Measurements from ENCODE around the gene CACNA1E.

CACNA1E gene

GRCh38 chr1:181618559-181618958, 135.2 kb downstream of the CACNA1E start:
- TF ChIP-seq, protein P1, sequence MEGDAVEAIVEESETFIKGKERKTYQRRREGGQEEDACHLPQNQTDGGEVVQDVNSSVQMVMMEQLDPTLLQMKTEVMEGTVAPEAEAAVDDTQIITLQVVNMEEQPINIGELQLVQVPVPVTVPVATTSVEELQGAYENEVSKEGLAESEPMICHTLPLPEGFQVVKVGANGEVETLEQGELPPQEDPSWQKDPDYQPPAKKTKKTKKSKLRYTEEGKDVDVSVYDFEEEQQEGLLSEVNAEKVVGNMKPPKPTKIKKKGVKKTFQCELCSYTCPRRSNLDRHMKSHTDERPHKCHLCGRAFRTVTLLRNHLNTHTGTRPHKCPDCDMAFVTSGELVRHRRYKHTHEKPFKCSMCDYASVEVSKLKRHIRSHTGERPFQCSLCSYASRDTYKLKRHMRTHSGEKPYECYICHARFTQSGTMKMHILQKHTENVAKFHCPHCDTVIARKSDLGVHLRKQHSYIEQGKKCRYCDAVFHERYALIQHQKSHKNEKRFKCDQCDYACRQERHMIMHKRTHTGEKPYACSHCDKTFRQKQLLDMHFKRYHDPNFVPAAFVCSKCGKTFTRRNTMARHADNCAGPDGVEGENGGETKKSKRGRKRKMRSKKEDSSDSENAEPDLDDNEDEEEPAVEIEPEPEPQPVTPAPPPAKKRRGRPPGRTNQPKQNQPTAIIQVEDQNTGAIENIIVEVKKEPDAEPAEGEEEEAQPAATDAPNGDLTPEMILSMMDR (conservative IDR thresholded peaks at IDR 0.05; ENCODE audit: low read depth), result no peak
- DNase-seq (ENCODE audit: low spot score), result no peak
- CTCF ChIA-PET, result interaction anchor here (1.0 kb wide), 1 partner anchor 18 kb away, joined by 5 read pairs; no protein-coding TSS in a partner anchor
- no peak overlapping the region for H3K27ac ChIP-seq
- POLR2A ChIA-PET (ENCODE audit: low non-redundant PET), result no interaction called here

DNA sequence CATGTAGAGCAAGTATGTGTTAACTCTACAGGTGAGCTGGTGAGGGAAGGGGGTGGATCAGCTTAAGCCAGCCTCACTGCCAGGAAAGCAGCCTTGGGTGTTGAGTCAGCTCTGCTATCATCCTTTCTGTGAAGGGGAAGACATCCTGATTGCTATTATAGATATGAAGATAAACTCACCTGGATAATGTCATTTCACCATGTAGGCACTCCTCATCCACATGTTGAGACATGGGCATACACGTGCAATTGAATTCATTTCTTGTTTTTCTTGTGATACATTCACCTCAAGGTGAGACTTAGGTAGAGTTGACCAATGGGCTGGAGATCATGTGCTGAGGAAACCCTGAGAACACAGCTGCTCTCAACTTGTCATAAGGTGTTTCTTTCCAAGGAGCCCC, 136.9 kb downstream of the CACNA1E start:
- TF ChIP-seq, protein P1 (conservative IDR thresholded peaks at IDR 0.05; ENCODE audit: low read depth), result no peak
- no peak overlapping the region for H3K27ac ChIP-seq
- no peak for DNase-seq (ENCODE audit: low spot score)
- POLR2A ChIA-PET (ENCODE audit: low non-redundant PET), result no interaction called here
- CTCF ChIA-PET, result no interaction called here

DNA sequence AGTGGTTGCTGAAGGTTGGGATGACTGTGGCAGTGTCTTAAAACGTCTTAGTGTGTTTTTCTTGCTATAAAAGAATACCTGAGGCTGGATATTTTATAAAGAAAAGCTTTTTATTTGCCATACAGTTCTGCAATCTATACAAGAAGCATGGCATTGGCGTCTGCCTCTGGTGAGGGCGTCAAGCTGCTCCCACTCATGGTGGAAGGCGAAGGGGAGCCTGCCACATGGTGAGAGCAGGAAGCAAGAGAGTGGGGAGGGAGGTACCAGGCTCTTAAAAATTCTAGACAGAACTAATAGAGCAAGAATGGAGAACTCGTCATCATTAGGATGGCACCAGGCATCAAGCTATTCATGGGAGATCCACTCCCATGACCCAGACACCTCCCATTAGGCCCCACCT, 140.5 kb downstream of the CACNA1E start:
- TF ChIP-seq, protein P1 (conservative IDR thresholded peaks at IDR 0.05; ENCODE audit: low read depth), result no peak
- H3K27ac ChIP-seq, result no peak overlapping the region
- ChIA-PET POLR2A (ENCODE audit: low non-redundant PET) (no interaction called here), CTCF (interaction anchor here (0.6 kb wide), 1 partner anchor 9 kb away, joined by 3 read pairs; no protein-coding TSS in a partner anchor)
- DNase-seq (ENCODE audit: low spot score), result no peak

DNA sequence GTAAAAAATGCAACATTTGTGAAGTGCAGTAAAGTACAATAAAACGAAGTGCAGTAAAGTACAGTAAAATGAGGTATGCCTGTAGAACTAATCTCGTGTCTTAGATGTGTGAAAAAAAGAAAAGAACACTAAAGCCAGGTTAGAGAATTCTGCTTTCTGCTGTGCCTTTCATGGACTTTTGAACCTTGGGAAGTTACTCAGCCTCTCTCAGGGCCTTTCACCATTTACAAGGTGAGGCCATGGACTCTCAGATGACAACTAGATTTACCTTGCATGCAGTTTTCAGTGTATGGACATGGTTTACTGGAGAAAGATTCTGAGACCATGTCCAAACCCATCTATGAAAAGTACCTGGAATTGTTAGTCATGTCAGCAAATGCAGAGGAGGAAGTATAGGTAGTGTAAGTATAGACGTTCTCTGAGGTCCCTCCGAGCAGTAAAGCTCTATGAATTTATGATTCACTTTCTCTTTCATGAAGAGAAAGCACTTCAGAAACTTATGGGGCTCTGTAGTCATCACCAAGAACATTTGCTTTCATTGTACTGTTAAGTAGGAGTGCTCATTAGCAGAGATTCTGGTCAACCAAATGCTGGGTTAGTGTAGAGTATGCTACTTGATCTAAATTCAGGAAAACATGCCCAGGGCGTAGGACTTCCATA, 143.1 kb downstream of the CACNA1E start:
- POLR2A ChIA-PET (ENCODE audit: low non-redundant PET), result interaction anchor here (0.5 kb wide), 1 partner anchor 82 kb away, joined by 4 read pairs; no protein-coding TSS in a partner anchor
- no peak for DNase-seq (ENCODE audit: low spot score)
- TF ChIP-seq, protein P1 (conservative IDR thresholded peaks at IDR 0.05; ENCODE audit: low read depth), result no peak
- CTCF ChIA-PET, result no interaction called here
- H3K27ac ChIP-seq, result no peak overlapping the region

- CTCF ChIA-PET, result no interaction called here
- POLR2A ChIA-PET (ENCODE audit: low non-redundant PET), result no interaction called here
- no peak overlapping the region for H3K27ac ChIP-seq
- no peak for DNase-seq (ENCODE audit: low spot score)
- TF ChIP-seq, protein P1 (conservative IDR thresholded peaks at IDR 0.05; ENCODE audit: low read depth), result no peak
These were observed 147.1 kb downstream of the CACNA1E start for GRCh38 chr1:181630398-181630797.

- ChIA-PET CTCF (no interaction called here), POLR2A (ENCODE audit: low non-redundant PET) (no interaction called here)
- no peak for DNase-seq (ENCODE audit: low spot score)
- TF ChIP-seq, protein P1 (conservative IDR thresholded peaks at IDR 0.05; ENCODE audit: low read depth), result no peak
- H3K27ac ChIP-seq, result no peak overlapping the region
These were observed 147.5 kb downstream of the CACNA1E start for GRCh38 chr1:181630838-181631237.
